HepG2 (cell line): ENCODE measurements around the gene S100A4. TPM values are rescaled to one million over a fixed set of nuclear protein-coding genes. Genes with fewer than 3 reads are reported as not detected.

ENCODE experiments used
- FOXA3 ChIP-seq: IDR thresholded peaks from 2 replicates; pipeline ENCODE4 v1.6.1; 2016; ENCODE audit warnings: missing genetic modification reagents, missing compliant biosample characterization
- GMEB1 ChIP-seq: sonication (generic); formaldehyde crosslinking; IDR thresholded peaks from 2 replicates; pipeline ENCODE4 v1.5.1; 2020; ENCODE audit warnings: missing genetic modification reagents, mild to moderate bottlenecking, borderline replicate concordance
- HNRNPL ChIP-seq: fragments of 200-400 bp; formaldehyde crosslinking; IDR thresholded peaks from 2 replicates; pipeline ENCODE4 v1.6.1; 2017; ENCODE audit warnings: mild to moderate bottlenecking, low read depth, low read length
- PATZ1 ChIP-seq: sonication (generic); formaldehyde crosslinking; IDR thresholded peaks from 2 replicates; pipeline ENCODE4 v1.4.0; 2020; ENCODE audit warnings: missing genetic modification reagents
- POLR2AphosphoS2 ChIP-seq: IDR thresholded peaks from 2 replicates; pipeline ENCODE4 v1.6.1; 2011; ENCODE audit warnings: low read depth, low read length, improper control_type of control experiment
- POLR2G ChIP-seq: fragments of 200-400 bp; formaldehyde crosslinking; IDR thresholded peaks from 2 replicates; pipeline ENCODE4 v1.6.1; 2018; ENCODE audit warnings: mild to moderate bottlenecking, low read depth, low read length, moderate library complexity
- SIX1 ChIP-seq: sonication (generic); formaldehyde crosslinking; IDR thresholded peaks from 2 replicates; pipeline ENCODE4 v1.4.0; 2020; ENCODE audit warnings: missing genetic modification reagents, borderline replicate concordance
- SOX13 ChIP-seq, 3 experiments: fragments of 450-650 bp in 1 of 3; sonication (generic) in 1 of 3; formaldehyde crosslinking in 1 of 3; IDR thresholded peaks in 2 of 3; conservative IDR thresholded peaks in 1 of 3; 2 replicates each; pipeline versions ENCODE4 v1.5.0 to v1.6.1; 2016 to 2020; ENCODE audit warnings: antibody characterized with exemption in 1 of 3, mild to moderate bottlenecking in 1 of 3, missing compliant biosample characterization in 1 of 3, missing genetic modification reagents in 1 of 3, moderate library complexity in 1 of 3
- TBX2 ChIP-seq: sonication (generic); formaldehyde crosslinking; IDR thresholded peaks from 2 replicates; pipeline ENCODE4 v1.5.0; 2020; ENCODE audit warnings: missing genetic modification reagents, mild to moderate bottlenecking, borderline replicate concordance
- TRAFD1 ChIP-seq: sonication (generic); formaldehyde crosslinking; IDR thresholded peaks from 2 replicates; pipeline ENCODE4 v1.5.1; 2020; ENCODE audit warnings: missing genetic modification reagents, mild to moderate bottlenecking, borderline replicate concordance
- TRIM24 ChIP-seq: sonication (generic); formaldehyde crosslinking; IDR thresholded peaks from 2 replicates; pipeline ENCODE4 v1.8.0; 2022; ENCODE audit warnings: mild to moderate bottlenecking, missing genetic modification reagents
- ZNF350 ChIP-seq: sonication (generic); formaldehyde crosslinking; IDR thresholded peaks from 2 replicates; pipeline ENCODE4 v1.4.0; 2020; ENCODE audit warnings: mild to moderate bottlenecking, low read depth, missing genetic modification reagents, borderline replicate concordance
- ZNF383 ChIP-seq: sonication (generic); formaldehyde crosslinking; IDR thresholded peaks from 2 replicates; pipeline ENCODE4 v1.4.0; 2020; ENCODE audit warnings: missing genetic modification reagents, mild to moderate bottlenecking, borderline replicate concordance
- ZNF598 ChIP-seq: sonication (generic); formaldehyde crosslinking; IDR thresholded peaks from 2 replicates; pipeline ENCODE4 v1.5.1; 2020; ENCODE audit warnings: mild to moderate bottlenecking, missing genetic modification reagents, borderline replicate concordance
- ZNF766 ChIP-seq: sonication (generic); formaldehyde crosslinking; IDR thresholded peaks from 2 replicates; pipeline ENCODE4 v1.5.0; 2020; ENCODE audit warnings: missing genetic modification reagents, borderline replicate concordance
- ZNF841 ChIP-seq: sonication (generic); formaldehyde crosslinking; IDR thresholded peaks from 2 replicates; pipeline ENCODE4 v1.8.1; 2023; ENCODE audit warnings: missing genetic modification reagents, borderline replicate concordance
- polyA plus RNA-seq, 8 experiments: library from polyadenylated mRNA; depleted of rRNA in 3 of 8; stranded (reverse) in 7 of 8; unstranded in 1 of 8; fragments of >200 nt; fragmentation: Illumina TruSeq in 4 of 8; extraction: Trizol in 4 of 8; gene quantifications; 2 replicates each; pipeline versions ENCODE4 v1.2.1 to v1.2.3, GENCODE V29; 2011 to 2016; ENCODE audit warnings: low read depth in 4 of 8, missing spikeins in 1 of 8, mixed read lengths in 1 of 8; ENCODE audit not compliant: insufficient read depth in 1 of 8
- total RNA-seq, 5 experiments: library from RNA; depleted of rRNA; stranded (reverse); fragments of >200 nt; fragmentation: Illumina TruSeq; extraction: Trizol; gene quantifications; 2 replicates each; pipeline ENCODE4 v1.2.3, GENCODE V29; 2016; ENCODE audit warnings: low read depth in 1 of 5
- TF ChIP-seq, protein P1 (sequence below): sonication (generic); formaldehyde crosslinking; IDR thresholded peaks from 2 replicates; pipeline ENCODE4 v1.4.0; 2020; ENCODE audit warnings: missing genetic modification reagents, borderline replicate concordance

Gene S100A4
- total and polyA plus RNA-seq, 2 of the 13 experiments (the other 11 are each of a cell fraction or from before 2014, with no cell fraction given), result 12.9 to 20.2 TPM

DNA sequence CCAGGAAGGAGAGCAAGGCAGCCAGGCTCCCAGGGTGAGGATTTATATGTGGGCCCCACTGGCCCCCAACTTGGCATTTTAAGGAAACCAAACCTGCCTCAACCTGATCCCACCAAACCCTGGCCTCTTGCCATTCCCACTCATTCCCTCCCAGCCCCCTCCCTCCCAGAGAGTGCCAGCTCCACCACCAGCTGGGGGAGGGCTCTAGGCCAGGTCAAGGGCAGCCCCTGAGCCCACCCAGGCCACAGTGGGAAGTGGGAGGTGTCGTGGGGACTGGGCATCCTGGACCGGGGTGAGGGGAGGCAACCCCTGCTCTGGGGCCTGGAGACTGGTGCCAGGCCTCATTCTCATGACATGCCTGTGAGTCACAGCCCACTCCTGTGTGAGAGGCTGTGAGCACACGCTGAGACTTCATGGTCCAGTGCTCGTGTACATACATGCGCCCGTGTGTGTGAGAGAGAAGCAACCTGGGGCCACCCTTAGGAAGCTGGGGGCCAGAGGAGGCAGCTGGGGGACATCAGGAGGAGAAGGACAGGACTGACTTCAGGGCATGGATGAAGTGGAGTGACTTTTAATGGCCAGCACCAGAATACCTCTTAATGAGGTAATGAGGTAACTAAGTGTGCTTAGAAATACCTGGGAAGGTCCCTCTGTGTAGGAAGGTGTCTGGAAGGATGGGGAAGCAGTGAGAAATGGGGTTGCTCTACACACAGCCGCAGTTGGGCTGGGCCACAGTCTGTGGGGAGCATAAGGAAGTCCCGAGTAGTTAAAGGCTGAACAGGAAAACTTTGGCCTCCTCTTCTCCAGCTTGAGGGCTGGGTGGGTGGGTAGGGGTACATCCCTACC is 20.1 kb upstream of the S100A4 start, which contains the start of gene S100A2 (continued):
- TF ChIP-seq, protein P1, sequence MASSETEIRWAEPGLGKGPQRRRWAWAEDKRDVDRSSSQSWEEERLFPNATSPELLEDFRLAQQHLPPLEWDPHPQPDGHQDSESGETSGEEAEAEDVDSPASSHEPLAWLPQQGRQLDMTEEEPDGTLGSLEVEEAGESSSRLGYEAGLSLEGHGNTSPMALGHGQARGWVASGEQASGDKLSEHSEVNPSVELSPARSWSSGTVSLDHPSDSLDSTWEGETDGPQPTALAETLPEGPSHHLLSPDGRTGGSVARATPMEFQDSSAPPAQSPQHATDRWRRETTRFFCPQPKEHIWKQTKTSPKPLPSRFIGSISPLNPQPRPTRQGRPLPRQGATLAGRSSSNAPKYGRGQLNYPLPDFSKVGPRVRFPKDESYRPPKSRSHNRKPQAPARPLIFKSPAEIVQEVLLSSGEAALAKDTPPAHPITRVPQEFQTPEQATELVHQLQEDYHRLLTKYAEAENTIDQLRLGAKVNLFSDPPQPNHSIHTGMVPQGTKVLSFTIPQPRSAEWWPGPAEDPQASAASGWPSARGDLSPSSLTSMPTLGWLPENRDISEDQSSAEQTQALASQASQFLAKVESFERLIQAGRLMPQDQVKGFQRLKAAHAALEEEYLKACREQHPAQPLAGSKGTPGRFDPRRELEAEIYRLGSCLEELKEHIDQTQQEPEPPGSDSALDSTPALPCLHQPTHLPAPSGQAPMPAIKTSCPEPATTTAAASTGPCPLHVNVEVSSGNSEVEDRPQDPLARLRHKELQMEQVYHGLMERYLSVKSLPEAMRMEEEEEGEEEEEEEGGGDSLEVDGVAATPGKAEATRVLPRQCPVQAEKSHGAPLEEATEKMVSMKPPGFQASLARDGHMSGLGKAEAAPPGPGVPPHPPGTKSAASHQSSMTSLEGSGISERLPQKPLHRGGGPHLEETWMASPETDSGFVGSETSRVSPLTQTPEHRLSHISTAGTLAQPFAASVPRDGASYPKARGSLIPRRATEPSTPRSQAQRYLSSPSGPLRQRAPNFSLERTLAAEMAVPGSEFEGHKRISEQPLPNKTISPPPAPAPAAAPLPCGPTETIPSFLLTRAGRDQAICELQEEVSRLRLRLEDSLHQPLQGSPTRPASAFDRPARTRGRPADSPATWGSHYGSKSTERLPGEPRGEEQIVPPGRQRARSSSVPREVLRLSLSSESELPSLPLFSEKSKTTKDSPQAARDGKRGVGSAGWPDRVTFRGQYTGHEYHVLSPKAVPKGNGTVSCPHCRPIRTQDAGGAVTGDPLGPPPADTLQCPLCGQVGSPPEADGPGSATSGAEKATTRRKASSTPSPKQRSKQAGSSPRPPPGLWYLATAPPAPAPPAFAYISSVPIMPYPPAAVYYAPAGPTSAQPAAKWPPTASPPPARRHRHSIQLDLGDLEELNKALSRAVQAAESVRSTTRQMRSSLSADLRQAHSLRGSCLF (CRISPR knock-in tag), result no peak
- TF ChIP-seq GMEB1, result no peak
- TF ChIP-seq ZNF383 (CRISPR knock-in tag), result no peak
- TF ChIP-seq ZNF766, result no peak
- 0 out of 2 replicates have a peak, but pooled peaks have one; percentile 6 for TF ChIP-seq PATZ1 (CRISPR knock-in tag)
- no peak for TF ChIP-seq SOX13 (IDR thresholded peaks at IDR 0.05)
- TF ChIP-seq SOX13 (CRISPR knock-in tag; conservative IDR thresholded peaks at IDR 0.05 in 1 of 2, IDR thresholded peaks at IDR 0.05 in 1 of 2), result no peak
- TF ChIP-seq ZNF598 (CRISPR knock-in tag), result no peak; the same call in 1 of the 2 replicates
- TF ChIP-seq ZNF350 (CRISPR knock-in tag), result no peak
- no peak for TF ChIP-seq POLR2AphosphoS2
- TF ChIP-seq SIX1 (CRISPR knock-in tag), result no peak
- no peak for TF ChIP-seq TRIM24 (CRISPR knock-in tag)
- no peak for TF ChIP-seq FOXA3
- peak; percentile 12; the same call in 1 of the 2 replicates for TF ChIP-seq POLR2G
- peak; percentile 83; the same call in 1 of the 2 replicates for TF ChIP-seq HNRNPL
- no peak for TF ChIP-seq ZNF841 (CRISPR knock-in tag)
- TF ChIP-seq TRAFD1 (CRISPR knock-in tag), result no peak
- TF ChIP-seq TBX2 (CRISPR knock-in tag), result no peak
